CD4-positive, alpha-beta T cell (primary cell): Measurements from ENCODE around the gene PGS1. TPM values are rescaled to one million over a fixed set of nuclear protein-coding genes. Genes with fewer than 3 reads are reported as not detected.

ENCODE experiments used
- ATAC-seq: fragments of 200-7000 bp; cut with Tn5 transposase; one replicate; pipeline ENCODE4 v1.10.0; 2022; ENCODE audit warnings: mild to moderate bottlenecking; ENCODE audit not compliant: poor library complexity
- CTCF ChIA-PET: fragments of 350-600 bp; sonication (Branson Sonifier 250); formaldehyde crosslinking; loops from one replicate; lab custom pipeline; 2021; ENCODE audit warnings: antibody characterized with exemption, inconsistent platforms; lab: Charles Lee
- POLR2A ChIA-PET: fragments of 350-600 bp; sonication (Branson Sonifier 250); formaldehyde crosslinking; loops from one replicate; lab custom pipeline; 2021; ENCODE audit warnings: antibody characterized with exemption, inconsistent platforms; lab: Charles Lee
- DNase-seq, 14 experiments: peaks; one replicate each; pipeline ENCODE4 v3.0.0-alpha.2; 2013 to 2020; ENCODE audit warnings: mixed read lengths in 2 of 14
- H3K27ac ChIP-seq, 2 donors: one replicate each; pipeline versions ENCODE4 v1.5.1 to v1.7.0; 2013; ENCODE audit warnings: low read length in 2 of 2, low read depth in 1 of 2, mild to moderate bottlenecking in 1 of 2
- H3K27me3 ChIP-seq, 2 experiments: 1 replicate in 1 of 2; 2 replicates in 1 of 2; pipeline versions ENCODE4 v1.6.1 to v1.7.0; 2013; ENCODE audit warnings: low read length in 2 of 2, control low read depth in 1 of 2, mild to moderate bottlenecking in 1 of 2, moderate library complexity in 1 of 2; ENCODE audit not compliant: insufficient read depth in 2 of 2, control insufficient read depth in 1 of 2
- H3K36me3 ChIP-seq: one replicate; pipeline ENCODE4 v1.6.1; 2013; ENCODE audit warnings: low read length, control low read depth; ENCODE audit not compliant: insufficient read depth
- H3K4me1 ChIP-seq: one replicate; pipeline ENCODE4 v1.6.1; 2013; ENCODE audit warnings: low read length, control low read depth; ENCODE audit not compliant: insufficient read depth
- H3K4me3 ChIP-seq: one replicate; pipeline ENCODE4 v1.5.1; 2013; ENCODE audit warnings: mild to moderate bottlenecking, low read length, moderate library complexity
- H3K9me3 ChIP-seq, 2 experiments: 1 replicate in 1 of 2; 2 replicates in 1 of 2; pipeline versions ENCODE4 v1.6.1 to v1.7.0; 2013; ENCODE audit warnings: low read length in 2 of 2, mild to moderate bottlenecking in 2 of 2, control low read depth in 1 of 2, moderate library complexity in 1 of 2; ENCODE audit not compliant: control insufficient read depth in 1 of 2, insufficient read depth in 1 of 2
- H3K27ac Mint-ChIP-seq: one replicate; pipeline ENCODE4 v1.8.0; 2020; ENCODE audit warnings: mixed read lengths
- H3K27me3 Mint-ChIP-seq: one replicate; pipeline ENCODE4 v1.8.0; 2021; ENCODE audit warnings: mixed read lengths
- H3K36me3 Mint-ChIP-seq: one replicate; pipeline ENCODE4 v1.8.0; 2021; ENCODE audit warnings: low read depth, mixed read lengths
- H3K4me1 Mint-ChIP-seq: one replicate; pipeline ENCODE4 v1.8.0; 2021; ENCODE audit warnings: low read depth, mixed read lengths
- H3K4me3 Mint-ChIP-seq: one replicate; pipeline ENCODE4 v1.8.0; 2020; ENCODE audit warnings: mild to moderate bottlenecking, mixed read lengths
- H3K9me3 Mint-ChIP-seq: one replicate; pipeline ENCODE4 v1.8.0; 2020; ENCODE audit warnings: mixed read lengths
- intact Hi-C, 2 experiments: fragments of 100-400 bp; cut with DNase I in 1 of 2; cut with micrococcal nuclease in 1 of 2; formaldehyde crosslinking; loops; one replicate each; pipeline versions ENCODE4 v1.15.1 to v1.9.0; 2023 to 2025; cut with DNase I, micrococcal nuclease
- total RNA-seq, 174 experiments: library from RNA in 2 of 174; stranded (reverse) in 2 of 174; gene quantifications; one replicate each; pipeline ENCODE4 v1.2.3 and lab custom pipeline; 2021 to 2026
- TF ChIP-seq, protein P1 (sequence below): fragments of 200-600 bp; IDR thresholded peaks from one replicate; pipeline ENCODE4 v1.8.0; 2022; ENCODE audit warnings: antibody characterized with exemption, mild to moderate bottlenecking

The PGS1 gene
- total RNA-seq, 2 experiments from 2014 or later = 40.9 to 45.3 TPM

GRCh38 chr17:78387977-78388941, 9.8 kb downstream of the PGS1 start:
- Mint-ChIP-seq H3K27ac (peak overlapping the region; percentile 78), H3K27me3 (no peaks in the 10 kb centered on the region), H3K4me1 (peaks cover 67% of the 10 kb centered on the region), H3K9me3 (no peaks in the 10 kb centered on the region), H3K36me3 (peaks cover 13% of the 10 kb centered on the region), H3K4me3 (peak overlapping the region; percentile 82)
- no peak overlapping the region for H3K4me3 ChIP-seq
- intact Hi-C loops = no loop called here
- H3K9me3 ChIP-seq = no peaks in the 10 kb centered on the region
- peak; percentile 45 for ATAC-seq
- peak in 4 of 14 experiments; percentile 16 to 64 (median 46) for DNase-seq
- H3K27me3 ChIP-seq = no peaks in the 10 kb centered on the region
- ChIA-PET POLR2A (interaction anchor here (0.7 kb wide), 2 partner anchors 8 to 129 kb away, joined by 3 to 5 read pairs; no protein-coding TSS in a partner anchor), CTCF (interaction anchor here (1.2 kb wide), 2 partner anchors 28 to 136 kb away, joined by 3 to 4 read pairs; no protein-coding TSS in a partner anchor)
- peak overlapping the region in 1 of 2 donors; percentile 68 for H3K27ac ChIP-seq
- peaks cover 68% of the 10 kb centered on the region for H3K4me1 ChIP-seq
- H3K36me3 ChIP-seq = peaks cover 25% of the 10 kb centered on the region
- TF ChIP-seq, protein P1, sequence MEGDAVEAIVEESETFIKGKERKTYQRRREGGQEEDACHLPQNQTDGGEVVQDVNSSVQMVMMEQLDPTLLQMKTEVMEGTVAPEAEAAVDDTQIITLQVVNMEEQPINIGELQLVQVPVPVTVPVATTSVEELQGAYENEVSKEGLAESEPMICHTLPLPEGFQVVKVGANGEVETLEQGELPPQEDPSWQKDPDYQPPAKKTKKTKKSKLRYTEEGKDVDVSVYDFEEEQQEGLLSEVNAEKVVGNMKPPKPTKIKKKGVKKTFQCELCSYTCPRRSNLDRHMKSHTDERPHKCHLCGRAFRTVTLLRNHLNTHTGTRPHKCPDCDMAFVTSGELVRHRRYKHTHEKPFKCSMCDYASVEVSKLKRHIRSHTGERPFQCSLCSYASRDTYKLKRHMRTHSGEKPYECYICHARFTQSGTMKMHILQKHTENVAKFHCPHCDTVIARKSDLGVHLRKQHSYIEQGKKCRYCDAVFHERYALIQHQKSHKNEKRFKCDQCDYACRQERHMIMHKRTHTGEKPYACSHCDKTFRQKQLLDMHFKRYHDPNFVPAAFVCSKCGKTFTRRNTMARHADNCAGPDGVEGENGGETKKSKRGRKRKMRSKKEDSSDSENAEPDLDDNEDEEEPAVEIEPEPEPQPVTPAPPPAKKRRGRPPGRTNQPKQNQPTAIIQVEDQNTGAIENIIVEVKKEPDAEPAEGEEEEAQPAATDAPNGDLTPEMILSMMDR = no peak

DNA sequence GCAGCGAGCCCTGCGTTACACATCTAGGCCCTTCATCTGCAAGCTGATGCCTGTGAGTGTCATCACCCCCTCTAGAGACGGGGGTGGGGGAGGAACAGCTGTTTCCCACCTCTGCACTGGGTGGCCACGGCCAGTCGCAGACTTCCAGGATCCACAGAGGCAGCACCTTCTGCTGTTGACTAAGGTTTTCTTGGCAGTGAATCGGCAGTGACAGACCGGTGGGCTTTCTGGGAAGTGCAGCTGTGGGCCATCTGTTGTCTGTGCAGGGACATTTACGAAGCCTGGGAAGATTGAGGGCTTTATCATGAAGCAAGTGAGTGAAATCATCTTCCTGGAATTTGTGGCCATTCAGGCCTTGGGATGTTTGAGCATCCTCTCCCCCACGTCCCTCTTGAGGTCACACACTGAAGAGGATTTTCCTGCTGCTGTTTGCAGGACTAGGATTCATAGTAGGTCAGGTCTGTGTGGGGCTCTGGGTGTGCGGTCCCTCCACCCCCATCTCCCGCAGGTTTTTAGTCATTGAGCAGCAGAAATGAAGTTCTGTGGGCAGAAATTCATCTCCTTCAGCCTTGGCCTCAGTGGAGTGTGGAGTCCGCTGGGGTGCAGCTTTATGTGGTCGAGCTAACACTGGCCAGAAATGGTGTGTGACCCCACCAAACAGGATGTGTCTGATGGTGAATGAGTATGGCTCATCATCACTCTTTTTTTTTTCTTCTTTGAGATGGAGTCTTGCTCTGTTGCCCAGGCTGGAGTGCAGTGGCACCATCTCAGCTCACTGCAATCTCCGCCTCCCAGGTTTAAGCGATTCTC, 12.0 kb downstream of the PGS1 start:
- CTCF ChIA-PET = interaction anchor here (1.3 kb wide), 1 partner anchor 32 kb away, joined by 3 read pairs; no protein-coding TSS in a partner anchor
- no peaks in the 10 kb centered on the region for H3K27me3 ChIP-seq
- POLR2A ChIA-PET = no interaction called here
- H3K27me3 Mint-ChIP-seq = no peaks in the 10 kb centered on the region
- H3K36me3 ChIP-seq = peaks cover 40% of the 10 kb centered on the region
- peaks cover 60% of the 10 kb centered on the region for H3K4me1 Mint-ChIP-seq
- H3K27ac ChIP-seq = no peak overlapping the region
- peaks cover 31% of the 10 kb centered on the region for H3K36me3 Mint-ChIP-seq
- peaks cover 49% of the 10 kb centered on the region for H3K4me1 ChIP-seq
- H3K4me3 ChIP-seq = no peak overlapping the region
- intact Hi-C loops = no loop called here
- H3K9me3 ChIP-seq = no peaks in the 10 kb centered on the region
- H3K4me3 Mint-ChIP-seq = no peak overlapping the region
- H3K27ac Mint-ChIP-seq = peak overlapping the region; percentile 78
- ATAC-seq = no peak
- H3K9me3 Mint-ChIP-seq = no peaks in the 10 kb centered on the region
- TF ChIP-seq, protein P1 = no peak
- no peak for DNase-seq

DNA sequence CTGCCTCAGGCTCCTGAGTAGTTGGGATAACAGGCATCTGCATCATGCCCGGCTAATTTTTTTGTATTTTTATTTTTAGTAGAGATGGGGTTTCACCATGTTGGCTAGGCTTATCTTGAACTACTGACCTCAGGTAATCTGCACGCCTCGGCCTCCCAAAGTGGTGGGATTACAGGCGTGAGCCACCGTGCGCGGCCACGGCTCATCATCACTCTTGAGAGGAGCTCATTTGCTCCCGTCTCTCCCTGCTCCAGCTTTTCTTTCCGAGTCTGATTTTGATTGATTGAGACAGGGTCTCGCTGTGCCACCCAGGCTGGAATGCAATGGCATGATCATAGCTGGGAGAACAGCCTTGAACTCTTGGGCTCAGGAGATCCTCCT, 12.6 kb downstream of the PGS1 start:
- Histone ChIP-seq H3K4me1 (peaks cover 43% of the 10 kb centered on the region), H3K9me3 (no peaks in the 10 kb centered on the region), H3K36me3 (peaks cover 46% of the 10 kb centered on the region), H3K4me3 (no peak overlapping the region), H3K27me3 (no peaks in the 10 kb centered on the region), H3K27ac (no peak overlapping the region)
- no peak for ATAC-seq
- DNase-seq = no peak
- peaks cover 37% of the 10 kb centered on the region for H3K36me3 Mint-ChIP-seq
- TF ChIP-seq, protein P1 = no peak
- POLR2A ChIA-PET = no interaction called here
- CTCF ChIA-PET = interaction anchor here (1.3 kb wide), 1 partner anchor 31 kb away, joined by 3 read pairs; no protein-coding TSS in a partner anchor
- no peaks in the 10 kb centered on the region for H3K9me3 Mint-ChIP-seq
- peak overlapping the region; percentile 78 for H3K27ac Mint-ChIP-seq
- intact Hi-C loops = no loop called here
- no peaks in the 10 kb centered on the region for H3K27me3 Mint-ChIP-seq
- peaks cover 56% of the 10 kb centered on the region for H3K4me1 Mint-ChIP-seq
- H3K4me3 Mint-ChIP-seq = no peak overlapping the region
